GM18507 (cell line): ENCODE data around the gene TMC5.
"Not testable (repeated sequence)": the region's sequence is repeated elsewhere in the genome, so short reads cannot be mapped to it uniquely, and the experiment has no call there.

ENCODE experiments used
- DNase-seq: peaks from one replicate; pipeline ENCODE4 v3.0.0; 2011; ENCODE audit warnings: low read depth; ENCODE audit not compliant: insufficient read length; ENCODE audit errors: extremely low spot score
- FAIRE-seq: peaks from 2 replicates; lab custom pipeline; 2011; peaks lifted over from hg19 to GRCh38; lab: Jason Lieb, UNC

The TMC5 gene

DNA sequence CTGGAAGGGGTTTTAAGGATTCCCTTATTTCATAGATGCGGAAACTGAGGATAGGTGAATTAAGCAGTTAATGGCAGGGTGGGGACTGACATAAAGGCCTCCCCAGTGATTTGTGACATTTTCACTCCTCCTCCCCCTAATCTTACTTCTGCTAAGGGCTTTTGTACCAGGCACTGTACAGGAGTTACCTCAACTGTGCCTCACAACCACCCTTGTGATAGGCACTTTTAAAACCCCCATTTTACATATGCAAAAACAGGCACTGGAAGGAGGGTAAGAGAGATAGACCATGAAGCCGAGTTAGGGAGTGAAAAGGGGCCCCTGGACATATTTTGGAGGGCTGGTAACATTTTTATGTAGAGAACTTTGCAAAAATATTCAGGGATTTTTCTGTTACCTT is 105.1 kb downstream of the TMC5 start:
- DNase-seq (no peak), FAIRE-seq (no peak)

DNA sequence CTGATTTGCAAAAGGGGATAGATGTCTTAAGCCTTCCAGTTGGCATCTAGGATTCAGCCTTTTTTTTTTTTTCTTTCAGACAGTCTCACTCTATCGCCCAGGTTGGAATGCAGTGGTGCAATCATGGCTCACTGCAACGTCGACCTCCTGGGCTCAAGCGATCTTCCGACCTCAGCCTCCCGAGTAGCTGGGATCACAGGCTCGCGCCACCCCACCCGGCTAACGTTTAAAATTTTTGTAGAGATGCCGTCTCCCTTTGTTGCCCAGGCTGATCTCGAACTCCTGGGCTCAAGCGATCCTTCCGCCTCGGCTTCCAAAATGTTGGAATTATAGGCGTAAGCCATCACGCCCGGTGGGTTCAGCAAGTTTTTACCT is 105.5 kb downstream of the TMC5 start:
- FAIRE-seq = no peak
- no peak for DNase-seq

DNA sequence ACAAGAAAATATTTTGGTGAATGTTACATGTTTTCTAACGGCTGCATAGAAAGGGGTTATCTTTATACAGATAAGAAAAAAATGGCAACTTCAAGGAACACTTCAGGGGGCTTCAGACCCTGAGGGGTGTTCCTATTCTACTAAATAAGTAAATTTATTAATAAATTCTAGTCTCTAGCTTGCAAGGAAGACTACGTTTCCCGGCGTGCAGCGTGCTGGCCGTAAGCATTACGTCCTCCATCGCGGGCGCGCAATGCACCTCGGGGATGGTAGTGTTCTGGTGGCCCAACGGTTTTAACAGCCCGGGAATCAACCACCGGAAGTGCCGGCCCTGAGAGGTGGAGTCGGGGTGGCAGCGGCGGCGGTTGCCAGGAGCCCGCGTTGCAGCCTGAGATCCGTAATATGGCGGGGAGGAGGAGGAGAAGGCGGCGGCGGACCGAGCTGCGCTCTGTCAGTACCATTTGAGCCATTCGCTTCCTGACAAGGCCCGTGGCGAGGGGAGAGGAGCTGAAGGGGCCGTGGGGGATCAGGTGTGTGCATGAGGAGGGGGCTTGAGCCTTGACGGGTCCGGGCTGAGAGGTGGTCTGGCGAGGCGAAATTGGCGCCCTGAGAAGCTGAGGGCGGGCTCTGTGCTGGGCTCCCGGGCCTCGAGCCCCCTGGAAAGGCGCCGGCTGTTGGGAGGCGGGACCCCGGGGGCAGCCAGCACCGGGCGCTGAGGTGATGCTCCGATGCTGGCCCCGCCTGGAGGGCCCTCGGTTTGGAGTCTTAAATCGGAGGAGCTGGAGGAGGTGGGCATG is 106.1 kb downstream of the TMC5 start, which contains the start of gene CCP110:
CCP110 (plus strand) TSS at position 384 of the 797 bp plus-strand sequence. CDS start 3,940 bp downstream, outside the sequence.
- DNase-seq (peak; percentile 84), FAIRE-seq (peak; percentile 93)

DNA sequence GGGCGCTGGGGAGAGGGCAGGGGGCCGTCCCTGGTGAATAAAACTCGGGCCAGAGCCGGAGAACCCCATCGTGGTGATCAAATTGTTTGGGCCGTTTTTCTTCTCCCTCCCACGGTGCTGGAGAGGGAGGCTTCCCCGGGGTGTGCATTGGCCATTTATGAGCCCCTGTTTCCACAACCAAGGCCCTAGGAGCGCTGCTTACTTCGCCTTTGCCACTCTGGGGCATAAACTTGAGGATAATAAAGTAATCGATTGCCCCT is 106.6 kb downstream of the TMC5 start:
- no peak for FAIRE-seq
- no peak for DNase-seq

DNA sequence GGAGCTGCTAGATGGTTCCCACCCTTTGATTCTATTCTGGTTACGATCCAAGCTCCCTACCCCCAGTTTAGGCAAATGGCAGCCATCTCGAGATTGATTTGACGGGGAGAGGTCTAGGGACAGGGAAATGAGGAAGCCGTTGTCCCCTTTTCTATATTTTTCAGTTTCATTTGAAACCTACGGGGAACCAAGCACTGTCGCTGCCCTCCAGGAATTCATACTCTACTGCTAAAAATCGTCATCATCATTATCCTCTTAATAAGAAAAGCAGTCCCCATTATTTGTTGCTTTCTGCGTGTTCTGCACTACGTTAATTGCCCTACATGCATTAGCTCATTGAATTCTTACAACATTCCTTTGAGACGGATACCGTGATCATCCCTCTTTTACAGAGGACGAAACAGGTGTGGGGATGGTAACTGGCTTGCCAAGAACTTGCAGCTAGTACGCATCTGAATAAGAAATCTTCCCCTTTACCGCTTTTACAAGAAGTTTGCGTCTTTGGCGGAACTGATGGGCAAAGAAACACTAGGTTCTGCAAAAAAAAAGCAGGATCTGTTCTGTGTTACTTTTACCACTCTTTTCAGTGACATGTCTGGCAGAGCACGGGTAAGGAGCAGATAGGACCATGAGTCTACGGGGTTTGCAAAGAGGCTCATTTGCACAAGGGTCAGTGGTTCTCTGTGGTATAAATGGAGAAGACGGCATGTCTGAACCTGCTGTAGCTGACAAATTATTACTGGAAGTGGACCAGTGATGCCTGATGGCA is 107.1 kb downstream of the TMC5 start:
- DNase-seq (no peak), FAIRE-seq (no peak)

DNA sequence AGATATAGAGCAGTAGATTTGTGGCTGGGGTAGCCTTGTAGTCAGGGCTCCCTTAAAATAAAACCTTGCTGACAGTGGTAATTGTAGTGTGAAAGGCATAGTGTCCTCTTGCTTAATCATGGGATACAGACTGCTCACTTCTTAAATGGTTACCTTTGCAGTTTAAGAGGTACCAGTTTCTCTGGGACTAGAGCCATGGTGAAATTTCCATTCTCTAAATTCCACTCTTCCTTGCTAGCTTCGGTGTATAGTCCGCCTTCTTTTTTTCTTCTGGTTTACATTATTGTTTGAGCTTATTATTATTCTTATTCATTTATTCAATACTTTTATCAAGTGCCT is 107.7 kb downstream of the TMC5 start:
- DNase-seq (no peak), FAIRE-seq (no peak)

DNA sequence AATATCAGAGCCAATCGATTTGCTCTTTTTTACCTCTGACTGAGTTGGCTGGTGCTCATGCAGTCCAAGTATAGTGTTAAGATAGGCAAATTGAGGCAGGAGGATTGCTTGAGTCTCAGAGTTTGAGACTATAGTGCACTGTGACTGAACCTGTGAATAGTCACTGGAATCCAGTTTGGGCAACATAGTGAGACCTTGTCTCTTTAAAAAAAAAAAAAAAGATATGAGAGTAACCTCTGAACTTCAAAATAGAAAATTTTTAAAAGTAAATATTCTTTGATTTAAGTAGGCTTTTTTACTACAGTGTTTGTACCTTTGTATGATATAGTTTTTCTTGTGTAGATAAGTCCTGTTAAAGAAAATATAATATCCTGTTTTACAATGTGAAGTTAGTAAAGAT is 109.5 kb downstream of the TMC5 start:
- DNase-seq (no peak), FAIRE-seq (no peak)

DNA sequence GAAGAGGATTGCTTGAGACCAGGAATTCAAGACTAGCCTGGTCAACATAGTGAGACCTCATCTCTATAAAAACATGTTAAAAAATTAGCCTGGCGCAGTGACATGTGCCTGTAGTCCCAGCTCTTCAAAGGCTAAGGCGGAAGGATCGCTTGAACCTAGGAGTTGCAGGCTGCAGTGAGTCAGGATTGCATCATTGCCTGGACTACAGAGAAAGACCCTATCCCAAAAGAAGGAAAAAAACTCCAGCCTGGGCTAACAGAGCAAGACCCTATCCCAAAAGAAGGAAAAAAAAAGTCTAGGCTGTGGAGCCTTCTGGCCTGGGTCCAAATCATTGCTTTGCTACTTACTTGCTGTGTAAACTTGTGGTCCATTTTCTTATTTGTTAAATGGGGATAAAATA is 111.0 kb downstream of the TMC5 start:
- no peak for FAIRE-seq
- DNase-seq = no peak

DNA sequence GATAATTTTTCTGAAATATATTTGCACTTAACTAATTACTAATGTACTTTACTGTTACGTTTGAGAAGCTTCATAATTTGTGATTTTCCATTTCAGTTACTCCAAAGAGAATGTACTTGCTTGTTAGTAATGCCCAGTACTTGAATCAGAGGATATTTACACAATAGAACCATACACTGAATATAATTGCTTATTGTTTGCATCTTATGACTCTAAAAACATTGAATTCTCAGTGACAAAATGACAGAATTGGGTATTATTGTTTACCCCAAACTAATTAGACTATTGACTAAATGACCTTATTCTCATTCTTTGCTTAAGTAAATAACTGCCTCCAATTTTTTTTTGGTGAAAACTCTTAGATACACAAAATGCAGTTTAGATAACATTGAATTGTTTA is 114.9 kb downstream of the TMC5 start:
- no peak for FAIRE-seq
- no peak for DNase-seq

DNA sequence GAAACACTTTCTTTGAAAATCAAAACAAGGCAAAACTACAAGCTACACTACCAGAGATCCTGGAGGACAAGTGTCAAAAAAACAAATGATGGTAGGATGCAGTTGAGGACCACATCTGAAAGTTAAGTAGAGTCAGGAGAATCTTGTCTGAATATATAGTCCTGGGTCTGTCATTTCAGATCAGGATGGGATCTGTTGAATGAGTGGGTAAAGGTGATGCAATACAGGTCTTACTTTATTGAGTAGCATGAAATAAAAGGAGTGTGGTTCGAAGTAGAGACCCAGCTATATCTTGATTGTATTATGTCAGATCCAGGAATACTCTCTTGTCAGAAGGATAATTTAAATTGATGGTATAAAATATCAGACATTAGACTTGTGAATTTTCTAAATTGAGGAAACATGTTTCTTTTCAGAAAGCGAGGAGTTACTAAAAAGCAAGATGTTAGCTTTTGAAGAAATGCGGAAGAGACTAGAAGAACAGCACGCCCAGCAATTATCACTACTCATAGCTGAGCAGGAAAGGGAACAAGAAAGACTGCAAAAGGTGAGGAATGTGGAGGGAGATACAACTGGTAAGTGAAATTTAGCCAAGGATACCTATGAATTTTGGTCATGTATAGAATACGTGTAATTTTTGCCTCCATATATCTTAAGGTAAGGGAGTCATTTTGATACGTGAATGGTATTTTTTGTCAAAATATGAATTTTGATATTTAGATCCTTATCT is 122.7 kb downstream of the TMC5 start:
- DNase-seq (no peak), FAIRE-seq (no peak)

DNA sequence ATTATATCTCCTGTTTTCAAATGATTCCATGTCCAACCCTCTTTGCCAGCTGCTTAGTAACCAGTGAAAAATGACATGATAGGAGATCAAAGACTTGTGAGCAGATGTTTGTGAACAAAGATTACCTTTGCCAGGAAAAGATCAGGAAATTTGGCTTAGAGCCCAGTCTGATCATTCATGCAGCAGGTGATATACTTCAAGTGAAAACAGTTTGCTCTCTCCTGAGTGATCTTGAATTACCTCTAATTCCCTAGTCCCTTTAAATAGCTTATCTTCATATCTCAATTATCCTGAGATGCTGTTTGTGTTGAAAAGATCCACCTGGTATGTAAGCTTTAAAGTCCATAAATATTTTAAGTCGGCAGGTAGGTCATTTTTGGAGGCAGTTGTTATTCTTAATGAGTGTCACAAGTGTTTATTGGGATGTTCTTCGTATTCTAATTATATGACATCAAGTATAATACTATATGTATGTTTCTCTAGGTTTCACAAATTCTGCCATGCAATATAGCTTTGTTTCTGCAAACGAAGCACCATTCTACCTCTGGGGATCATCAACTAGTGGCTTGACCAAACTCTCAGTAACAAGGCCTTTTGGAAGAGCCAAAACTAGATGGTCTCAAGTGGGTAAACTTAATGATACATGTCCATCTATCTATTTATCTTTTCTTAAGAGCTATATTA is 124.6 kb downstream of the TMC5 start:
- FAIRE-seq (no peak), DNase-seq (no peak)

DNA sequence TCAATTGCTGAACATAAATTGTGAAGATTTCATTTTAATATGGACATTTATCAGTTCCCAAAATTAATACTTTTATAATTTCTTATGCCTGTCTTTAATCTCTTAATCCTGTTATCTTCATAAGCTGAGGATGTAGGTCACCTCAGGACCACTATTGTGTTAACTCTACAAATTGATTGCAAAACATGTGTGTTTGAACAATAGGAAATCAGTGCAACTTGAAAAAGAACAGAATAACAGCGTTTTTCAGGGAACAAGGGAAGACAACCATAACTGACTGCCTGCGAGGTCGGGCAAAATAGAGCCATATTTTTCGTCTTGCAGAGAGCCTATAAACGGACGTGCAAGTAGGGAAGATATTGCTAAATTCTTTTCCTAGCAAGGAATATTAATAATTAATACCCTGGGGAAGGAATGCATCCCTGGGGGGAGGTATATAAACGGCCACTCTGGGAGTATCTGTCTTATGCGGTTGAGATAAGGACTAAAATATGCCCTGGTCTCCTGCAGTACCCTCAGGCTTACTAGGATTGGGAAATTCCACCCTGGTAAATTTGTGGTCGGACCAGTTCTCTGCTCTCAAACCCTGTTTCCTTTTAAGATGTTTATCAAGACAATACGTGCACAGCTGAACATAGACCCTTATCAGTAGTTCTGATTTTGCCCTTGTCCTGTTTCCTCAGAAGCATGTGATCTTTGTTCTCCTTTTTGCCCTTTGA is 125.8 kb downstream of the TMC5 start:
- DNase-seq, FAIRE-seq: not testable (repeated sequence)

DNA sequence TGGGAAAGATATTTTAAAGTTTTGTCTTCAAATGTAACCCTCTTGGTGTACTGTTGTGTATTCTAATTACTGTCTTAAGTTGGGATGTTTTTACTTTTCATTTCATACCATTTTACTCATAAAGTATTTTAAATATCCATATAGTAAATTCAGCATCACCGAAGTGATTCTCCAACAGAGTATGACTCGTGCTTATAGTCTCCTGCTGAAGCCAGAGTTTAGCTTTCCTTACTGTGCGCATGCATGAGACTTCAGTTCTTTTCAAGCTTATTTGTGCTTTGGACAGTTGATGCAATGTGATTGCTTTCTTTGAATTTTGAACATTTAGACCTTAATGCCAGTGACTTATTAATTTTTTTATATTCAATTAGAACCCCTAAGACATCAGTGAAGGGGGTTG is 130.5 kb downstream of the TMC5 start:
- DNase-seq (no peak), FAIRE-seq (no peak)
